ENCODE data around the gene PDE6B. TPM values are rescaled to one million over a fixed set of nuclear protein-coding genes. Genes with fewer than 3 reads are reported as not detected.
A peak's percentile ranks its signal among the peaks of the same experiment; 100 is the strongest.

The PDE6B gene
- total RNA-seq, 2 experiments from 2014 or later: 11.4 to 12.4 TPM

DNA sequence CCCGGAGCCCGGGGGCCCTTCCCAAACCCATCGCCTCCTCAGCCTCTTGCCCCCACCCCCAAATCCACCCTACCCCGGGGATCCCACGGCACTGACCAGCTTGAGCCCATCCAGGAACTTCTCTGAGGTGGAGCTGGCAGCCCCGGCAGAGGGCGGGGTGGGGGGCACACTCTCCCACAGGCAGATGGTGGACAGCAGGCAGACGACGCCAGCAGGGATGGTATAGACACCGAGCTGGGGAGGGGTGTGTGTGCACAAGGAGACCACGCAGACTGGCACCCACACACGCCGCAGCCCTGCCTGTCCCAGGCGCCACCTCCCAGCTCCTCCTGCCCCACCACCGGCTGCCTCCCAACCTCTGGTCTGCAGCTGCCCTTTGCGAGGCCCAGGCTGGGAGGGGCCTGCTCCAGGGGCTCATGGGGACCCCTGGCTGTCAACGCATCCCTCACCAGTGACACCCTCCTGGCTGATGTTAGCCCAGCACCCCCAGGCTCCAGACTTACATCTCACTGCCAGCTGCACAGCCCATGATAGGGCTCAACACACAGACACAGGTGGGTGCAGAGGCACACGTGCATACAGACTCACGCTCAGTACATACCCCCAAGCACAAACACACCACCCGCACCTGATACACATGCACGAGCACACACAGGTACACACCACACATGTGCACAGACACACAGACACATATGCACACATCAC, 59.4 kb downstream of the PDE6B start:
- no peak for TF ChIP-seq CTCF (IDR thresholded peaks at IDR 0.05)
- DNase-seq (peak in 1 of 14 experiments; percentile 29), ATAC-seq (ENCODE audit: poor library complexity) (no peak)
- ChIA-PET POLR2A (no interaction called here), CTCF (no interaction called here)
- Mint-ChIP-seq H3K27me3 (peaks cover 16% of the 10 kb centered on the region), H3K36me3 (ENCODE audit: low read depth) (no peaks in the 10 kb centered on the region), H3K4me3 (peak overlapping the region; percentile 11), H3K27ac (no peak overlapping the region), H3K4me1 (ENCODE audit: low read depth) (no peaks in the 10 kb centered on the region), H3K9me3 (no peaks in the 10 kb centered on the region)
- Histone ChIP-seq H3K4me1 (ENCODE audit: insufficient read depth, low read length) (peaks cover 41% of the 10 kb centered on the region), H3K4me3 (ENCODE audit: low read length) (no peak overlapping the region), H3K27me3 (ENCODE audit: control insufficient read depth in 1 of 2, insufficient read depth in 2 of 2, low read length in 2 of 2) (peaks cover 6 to 17% of the 10 kb centered on the region in 2 experiments), H3K9me3 (ENCODE audit: control insufficient read depth in 1 of 2, insufficient read depth in 1 of 2, low read length in 2 of 2) (peaks cover 0 to 11% of the 10 kb centered on the region in 2 experiments), H3K36me3 (ENCODE audit: insufficient read depth, low read length) (no peaks in the 10 kb centered on the region), H3K27ac (ENCODE audit: low read depth in 1 of 2, low read length in 2 of 2) (no peak overlapping the region)
- intact Hi-C loops (cut with DNase I, micrococcal nuclease): no loop called here

GRCh38 chr4:685679-686412, 60.5 kb downstream of the PDE6B start:
- ChIA-PET CTCF (no interaction called here), POLR2A (no interaction called here)
- peaks cover 6 to 17% of the 10 kb centered on the region in 2 experiments for H3K27me3 ChIP-seq (ENCODE audit: control insufficient read depth in 1 of 2, insufficient read depth in 2 of 2, low read length in 2 of 2)
- no peak overlapping the region for H3K27ac ChIP-seq (ENCODE audit: low read depth in 1 of 2, low read length in 2 of 2)
- no peak for TF ChIP-seq CTCF (IDR thresholded peaks at IDR 0.05)
- H3K9me3 Mint-ChIP-seq: no peaks in the 10 kb centered on the region
- no peaks in the 10 kb centered on the region for H3K36me3 Mint-ChIP-seq (ENCODE audit: low read depth)
- no peaks in the 10 kb centered on the region for H3K4me1 Mint-ChIP-seq (ENCODE audit: low read depth)
- peaks cover 30% of the 10 kb centered on the region for H3K4me1 ChIP-seq (ENCODE audit: insufficient read depth, low read length)
- no peak overlapping the region for H3K27ac Mint-ChIP-seq
- ATAC-seq (ENCODE audit: poor library complexity): no peak
- peak in 1 of 14 experiments; percentile 22 for DNase-seq
- intact Hi-C loops (cut with DNase I, micrococcal nuclease): no loop called here
- peaks cover 0 to 11% of the 10 kb centered on the region in 2 experiments for H3K9me3 ChIP-seq (ENCODE audit: control insufficient read depth in 1 of 2, insufficient read depth in 1 of 2, low read length in 2 of 2)
- no peak overlapping the region for H3K4me3 ChIP-seq (ENCODE audit: low read length)
- H3K4me3 Mint-ChIP-seq: no peak overlapping the region
- peaks cover 22% of the 10 kb centered on the region for H3K27me3 Mint-ChIP-seq
- H3K36me3 ChIP-seq (ENCODE audit: insufficient read depth, low read length): no peaks in the 10 kb centered on the region

GRCh38 chr4:686413-687040, 61.2 kb downstream of the PDE6B start:
- H3K4me3 ChIP-seq (ENCODE audit: low read length): no peak overlapping the region
- POLR2A ChIA-PET: no interaction called here
- Mint-ChIP-seq H3K4me1 (ENCODE audit: low read depth) (no peaks in the 10 kb centered on the region), H3K27me3 (peaks cover 22% of the 10 kb centered on the region), H3K4me3 (no peak overlapping the region), H3K9me3 (no peaks in the 10 kb centered on the region), H3K27ac (no peak overlapping the region), H3K36me3 (ENCODE audit: low read depth) (no peaks in the 10 kb centered on the region)
- H3K27ac ChIP-seq (ENCODE audit: low read depth in 1 of 2, low read length in 2 of 2): no peak overlapping the region
- DNase-seq: peak in 1 of 14 experiments; percentile 29
- H3K36me3 ChIP-seq (ENCODE audit: insufficient read depth, low read length): no peaks in the 10 kb centered on the region
- peaks cover 6 to 17% of the 10 kb centered on the region in 2 experiments for H3K27me3 ChIP-seq (ENCODE audit: control insufficient read depth in 1 of 2, insufficient read depth in 2 of 2, low read length in 2 of 2)
- H3K4me1 ChIP-seq (ENCODE audit: insufficient read depth, low read length): peaks cover 25% of the 10 kb centered on the region
- TF ChIP-seq CTCF (IDR thresholded peaks at IDR 0.05): no peak
- intact Hi-C loops (cut with DNase I, micrococcal nuclease): no loop called here
- ATAC-seq (ENCODE audit: poor library complexity): no peak
- CTCF ChIA-PET: no interaction called here
- peaks cover 0 to 11% of the 10 kb centered on the region in 2 experiments for H3K9me3 ChIP-seq (ENCODE audit: control insufficient read depth in 1 of 2, insufficient read depth in 1 of 2, low read length in 2 of 2)

Measured in CD4-positive, alpha-beta T cell (primary cell).